AG10803 (cell line): ENCODE data around the gene CLPSL1.

Source experiments
- DNase-seq: peaks from one replicate; pipeline ENCODE4 v3.0.0; 2010; ENCODE audit warnings: low read depth
- H3K4me3 ChIP-seq: 2 replicates; pipeline ENCODE4 v1.5.1; 2011; ENCODE audit warnings: mild to moderate bottlenecking, low read length, control low read depth
- TF ChIP-seq, protein P1 (sequence below): conservative IDR thresholded peaks from 2 replicates; pipeline ENCODE4 v1.5.1; 2011; ENCODE audit warnings: mild to moderate bottlenecking, low read length, control low read depth, inconsistent platforms

CLPSL1 gene

DNA sequence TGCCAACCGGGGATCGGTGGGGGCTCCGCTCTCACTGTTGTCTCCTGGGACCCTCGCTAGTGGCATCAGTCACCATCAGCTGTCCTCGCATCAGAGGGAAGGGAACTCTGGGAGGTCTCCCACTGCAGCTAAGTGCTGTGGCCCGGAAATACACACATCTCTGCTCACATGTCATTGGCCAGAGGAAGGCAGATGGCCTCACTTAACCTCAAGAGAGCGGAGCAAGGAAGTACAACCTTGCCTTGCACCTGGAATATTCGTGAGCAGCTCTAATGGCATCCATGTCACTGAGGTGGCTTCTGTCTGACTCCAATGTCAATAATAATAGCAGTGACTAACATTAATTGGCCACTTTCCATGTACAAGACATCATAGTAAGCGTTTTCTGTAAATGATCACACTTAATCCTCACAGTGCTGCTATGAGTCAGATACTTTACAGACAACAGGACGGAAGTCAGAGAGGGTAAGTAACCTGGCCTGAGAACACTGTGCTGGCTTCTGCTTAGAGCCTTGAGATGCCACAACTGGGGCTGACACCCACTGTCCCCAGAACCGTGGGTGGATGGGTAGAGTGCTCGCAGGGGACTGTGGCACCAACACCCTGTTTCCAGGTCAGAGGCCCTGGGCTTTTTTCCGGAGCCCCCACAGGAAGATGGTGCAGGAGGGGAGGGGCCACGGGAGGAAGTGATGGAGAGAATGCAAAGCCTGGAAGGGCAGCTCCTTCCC is 30.3 kb downstream of the CLPSL1 start:
- TF ChIP-seq, protein P1, sequence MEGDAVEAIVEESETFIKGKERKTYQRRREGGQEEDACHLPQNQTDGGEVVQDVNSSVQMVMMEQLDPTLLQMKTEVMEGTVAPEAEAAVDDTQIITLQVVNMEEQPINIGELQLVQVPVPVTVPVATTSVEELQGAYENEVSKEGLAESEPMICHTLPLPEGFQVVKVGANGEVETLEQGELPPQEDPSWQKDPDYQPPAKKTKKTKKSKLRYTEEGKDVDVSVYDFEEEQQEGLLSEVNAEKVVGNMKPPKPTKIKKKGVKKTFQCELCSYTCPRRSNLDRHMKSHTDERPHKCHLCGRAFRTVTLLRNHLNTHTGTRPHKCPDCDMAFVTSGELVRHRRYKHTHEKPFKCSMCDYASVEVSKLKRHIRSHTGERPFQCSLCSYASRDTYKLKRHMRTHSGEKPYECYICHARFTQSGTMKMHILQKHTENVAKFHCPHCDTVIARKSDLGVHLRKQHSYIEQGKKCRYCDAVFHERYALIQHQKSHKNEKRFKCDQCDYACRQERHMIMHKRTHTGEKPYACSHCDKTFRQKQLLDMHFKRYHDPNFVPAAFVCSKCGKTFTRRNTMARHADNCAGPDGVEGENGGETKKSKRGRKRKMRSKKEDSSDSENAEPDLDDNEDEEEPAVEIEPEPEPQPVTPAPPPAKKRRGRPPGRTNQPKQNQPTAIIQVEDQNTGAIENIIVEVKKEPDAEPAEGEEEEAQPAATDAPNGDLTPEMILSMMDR = no peak
- peak; percentile 47 for DNase-seq
- no peak overlapping the region for H3K4me3 ChIP-seq

DNA sequence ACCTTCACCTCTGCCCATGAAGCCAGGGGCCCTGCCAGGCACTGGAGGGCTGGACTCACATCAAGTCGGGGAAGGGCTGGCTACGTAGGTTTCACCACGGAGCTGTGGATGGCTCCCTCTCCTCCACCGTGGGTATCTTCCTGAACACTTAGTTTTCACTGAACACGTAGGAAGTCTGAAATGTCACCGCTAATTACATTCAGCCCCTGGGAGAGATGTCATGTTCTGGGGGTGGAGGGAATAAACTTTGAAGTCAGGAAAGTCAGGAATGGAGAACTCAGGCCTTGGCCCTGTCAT is 30.8 kb downstream of the CLPSL1 start:
- DNase-seq = no peak
- no peak overlapping the region for H3K4me3 ChIP-seq
- TF ChIP-seq, protein P1 = no peak

DNA sequence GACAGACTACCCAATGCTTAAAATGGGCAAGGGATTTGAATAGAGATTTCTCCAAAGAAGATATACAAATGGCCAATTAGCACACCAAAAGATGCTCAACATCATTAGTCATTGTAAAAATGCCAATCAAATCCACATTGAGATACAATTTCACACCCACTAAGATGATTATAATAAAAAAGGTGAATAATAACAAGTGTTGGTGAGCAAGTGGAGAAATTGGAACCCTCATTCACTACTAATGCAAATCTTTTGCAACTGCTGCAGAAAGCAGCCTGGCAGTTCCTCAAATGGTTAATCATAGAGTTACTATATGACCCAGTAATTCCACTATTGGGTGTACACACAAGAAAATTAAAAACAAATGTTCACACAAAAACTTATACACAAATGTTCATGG is 36.7 kb downstream of the CLPSL1 start:
- no peak overlapping the region for H3K4me3 ChIP-seq
- TF ChIP-seq, protein P1 = no peak
- no peak for DNase-seq

DNA sequence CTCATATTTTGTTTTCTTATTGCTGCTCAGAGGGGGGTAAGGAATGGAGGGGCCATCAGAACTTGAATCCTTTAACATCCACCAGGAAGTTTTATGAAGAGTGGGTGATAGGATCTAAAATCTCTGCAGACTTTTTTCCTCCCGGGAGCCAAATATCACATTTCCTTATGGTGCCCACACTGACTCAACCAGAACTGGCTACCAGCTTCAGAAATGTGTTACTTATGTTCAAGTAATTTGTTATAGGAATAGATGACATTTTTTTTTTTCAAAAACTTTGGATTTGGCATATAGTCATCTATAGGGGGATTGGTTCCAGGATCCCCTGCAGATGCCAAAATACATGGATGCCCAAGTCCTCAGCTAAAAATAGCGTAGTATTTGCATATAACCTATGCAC is 42.8 kb downstream of the CLPSL1 start:
- TF ChIP-seq, protein P1 = no peak
- DNase-seq = no peak
- no peak overlapping the region for H3K4me3 ChIP-seq

DNA sequence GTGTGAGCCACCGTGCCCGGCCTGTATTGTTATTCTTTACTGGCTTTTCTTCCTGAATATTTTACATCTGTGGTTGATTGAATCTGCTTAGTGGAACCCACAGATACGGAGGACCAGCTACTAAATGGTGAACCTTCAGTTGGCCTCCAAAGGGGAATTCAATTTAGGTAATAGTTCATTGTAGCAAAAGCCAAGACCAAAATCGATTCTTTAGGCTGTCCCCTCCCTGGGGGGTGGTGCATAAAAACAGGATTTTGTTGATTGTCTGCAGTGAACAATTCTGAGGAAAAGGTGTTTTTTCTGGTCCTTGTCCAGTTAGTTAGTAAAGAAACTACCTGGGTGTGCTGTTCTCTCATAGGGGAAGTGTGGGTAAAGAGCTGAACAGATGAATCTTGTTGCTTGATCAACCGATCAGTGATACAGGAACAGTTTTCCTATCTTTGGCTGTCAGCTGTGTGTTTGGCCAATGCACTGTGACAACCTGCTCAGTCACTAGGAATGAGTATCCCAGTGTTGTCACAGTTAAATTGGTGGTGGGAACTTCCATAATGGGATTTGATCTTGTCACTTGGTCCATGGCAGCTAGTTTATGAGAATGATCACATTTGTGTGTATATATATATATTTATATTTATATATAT is 43.9 kb downstream of the CLPSL1 start:
- no peak overlapping the region for H3K4me3 ChIP-seq
- TF ChIP-seq, protein P1 = no peak
- no peak for DNase-seq

DNA sequence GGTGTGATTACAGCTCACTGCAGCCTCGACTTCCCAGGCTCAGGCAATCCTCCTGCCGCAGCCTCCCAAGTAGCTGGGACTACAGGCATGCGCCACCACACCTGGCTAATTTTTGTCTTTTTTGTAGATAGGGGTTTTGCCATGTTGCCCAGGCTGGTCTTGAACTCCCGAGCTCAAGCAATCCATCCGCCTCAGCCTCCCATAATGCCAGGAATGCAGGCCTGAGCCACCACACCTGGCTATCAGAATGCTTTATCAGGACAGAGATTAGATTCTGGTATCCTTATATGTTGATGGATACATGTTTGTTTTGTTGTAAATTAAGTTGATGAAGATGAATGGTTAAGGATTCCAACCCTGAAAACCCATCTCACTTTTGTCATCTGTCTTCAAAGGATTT is 48.5 kb downstream of the CLPSL1 start:
- no peak for DNase-seq
- H3K4me3 ChIP-seq = no peak overlapping the region
- TF ChIP-seq, protein P1 = no peak

DNA sequence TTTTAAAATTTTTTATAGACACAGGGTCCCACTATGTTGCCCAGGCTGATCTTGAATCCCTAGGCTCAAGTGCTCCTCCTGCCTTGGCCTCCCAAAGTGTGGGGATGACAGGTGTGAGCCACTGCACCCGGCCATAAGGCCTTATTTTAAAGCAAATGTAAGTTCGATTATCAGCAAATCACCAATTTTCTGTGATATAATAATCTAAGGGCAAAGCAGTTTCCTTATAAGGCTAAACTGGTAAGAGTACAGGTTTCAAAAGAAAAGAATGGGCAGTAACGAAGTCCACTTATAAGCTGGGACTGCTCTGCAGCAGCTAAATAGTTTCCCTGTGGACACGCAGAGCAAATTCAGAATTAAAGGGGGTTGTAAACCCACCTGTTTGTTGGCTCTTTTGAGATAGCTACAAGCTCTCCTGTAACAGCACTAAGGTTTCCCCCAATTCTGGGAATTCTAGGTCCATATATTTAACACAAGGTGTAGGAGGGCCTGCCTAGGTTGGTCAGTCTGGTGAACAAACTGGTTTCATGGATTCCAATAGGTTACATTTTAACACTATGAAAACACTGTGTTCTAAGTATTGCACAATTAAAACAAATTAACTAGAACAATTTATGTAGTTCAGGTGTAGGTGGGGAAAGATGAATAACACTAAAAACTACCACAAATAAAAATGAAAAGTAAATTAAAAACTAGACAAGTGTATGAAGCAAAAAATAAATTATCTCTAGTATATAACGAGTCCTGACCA is 50.6 kb downstream of the CLPSL1 start:
- H3K4me3 ChIP-seq = no peak overlapping the region
- TF ChIP-seq, protein P1 = no peak

More for the DNA sequence above, 50.6 kb downstream of the CLPSL1 start:
- DNase-seq = no peak
